GM21723 (cell line): ENCODE measurements around the gene SAMD15.
"Not testable (repeated sequence)": the region's sequence is repeated elsewhere in the genome, so short reads cannot be mapped to it uniquely, and the experiment has no call there.

Experiments
- ATAC-seq: cut with Tn5 transposase; IDR thresholded peaks from one replicate; pipeline ENCODE4 v1.9.1; 2021; ENCODE audit warnings: mild to moderate bottlenecking, moderate library complexity; ENCODE audit not compliant: unreplicated experiment

The SAMD15 gene

DNA sequence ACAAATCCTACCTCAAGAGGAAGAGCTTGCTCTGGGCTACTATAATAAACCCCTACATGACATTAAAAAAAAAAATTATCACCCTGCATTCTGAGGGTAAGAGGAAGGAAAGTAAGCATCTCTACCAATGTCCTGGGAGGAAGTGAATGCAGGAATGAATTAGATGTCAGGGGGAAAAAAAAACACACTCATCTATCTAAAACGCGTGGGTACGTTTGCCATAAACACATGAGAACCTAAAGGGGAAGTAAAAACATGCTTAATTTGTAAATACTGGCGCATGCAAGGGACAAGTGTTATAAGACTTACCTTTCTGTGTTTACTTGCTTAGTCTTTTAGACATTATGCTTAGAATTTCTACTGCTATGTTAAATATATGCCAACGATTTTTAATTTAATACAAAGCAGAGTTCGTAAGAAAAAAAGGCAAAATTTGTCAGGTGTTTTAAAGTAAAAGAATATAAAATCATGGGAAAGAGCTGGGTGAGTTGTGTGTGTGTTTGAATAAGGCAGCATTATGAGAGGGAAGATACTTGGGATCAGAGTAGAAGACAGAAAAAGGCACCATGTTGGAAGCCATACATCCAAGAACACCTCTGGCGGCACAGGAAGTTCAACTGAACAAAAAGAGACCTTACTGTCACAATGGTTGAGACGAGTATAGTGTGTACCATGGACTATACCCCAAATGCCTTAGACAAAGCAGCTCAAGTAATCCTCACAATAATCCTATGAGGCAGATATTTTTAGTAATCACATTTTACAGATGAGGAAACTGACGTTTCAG is 1.8 kb upstream of the SAMD15 start:
- ATAC-seq = no peak

DNA sequence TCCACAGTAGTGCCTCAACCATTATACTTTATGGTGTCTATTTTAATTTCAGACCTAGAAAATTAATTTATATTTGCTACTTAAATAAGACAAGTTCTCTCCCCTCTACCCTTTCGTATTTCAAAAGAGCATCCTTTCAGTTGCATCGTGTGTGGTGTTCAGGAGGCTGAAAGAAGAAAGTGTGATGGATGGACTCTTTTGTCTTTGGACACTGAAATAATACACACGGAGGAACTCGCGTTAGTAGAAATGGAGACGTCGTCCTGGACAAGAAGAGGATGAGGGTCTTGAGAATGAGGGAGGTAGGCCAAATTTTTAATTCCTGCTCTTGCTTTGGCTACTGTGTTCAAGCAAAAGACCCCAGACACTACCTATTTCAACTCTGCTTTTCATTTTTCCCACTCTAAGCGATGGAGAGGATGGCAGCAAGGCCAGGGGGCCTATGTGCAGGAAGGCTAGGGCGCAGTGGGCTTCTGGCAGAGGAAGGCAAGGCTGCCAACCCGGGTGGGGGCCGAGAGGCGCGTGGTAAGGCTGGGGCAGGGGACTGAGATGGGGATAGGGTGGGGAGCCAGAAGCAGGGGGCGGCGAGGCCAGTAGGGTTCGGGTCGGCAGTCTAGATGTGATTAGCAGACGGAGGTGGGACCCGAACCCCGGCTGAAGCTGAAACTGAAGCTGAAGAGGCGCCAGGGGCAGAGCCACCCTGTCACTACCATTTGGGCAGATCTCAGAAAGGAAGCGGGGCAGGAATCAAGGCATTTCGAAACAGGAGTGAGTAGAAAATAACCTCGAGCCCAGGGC is 1.0 kb upstream of the SAMD15 start:
- peak; percentile 10 for ATAC-seq

DNA sequence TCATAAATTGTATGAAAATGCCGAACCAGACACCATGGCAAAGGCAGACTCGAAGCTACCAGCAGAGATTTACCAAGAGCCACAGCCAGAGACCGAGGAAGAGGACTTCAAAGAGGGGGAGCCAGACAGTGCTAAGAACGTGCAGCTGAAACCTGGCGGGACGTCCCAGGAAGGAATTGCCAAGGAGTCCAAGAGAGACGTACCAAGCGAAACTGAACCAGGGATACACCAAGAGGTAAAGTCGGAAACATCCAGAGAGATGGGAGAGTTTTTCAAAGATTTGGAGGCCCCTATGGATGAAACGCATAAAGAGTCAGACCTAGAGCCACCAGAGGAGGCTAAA is 294 bp downstream of the SAMD15 start:
- ATAC-seq = no peak

DNA sequence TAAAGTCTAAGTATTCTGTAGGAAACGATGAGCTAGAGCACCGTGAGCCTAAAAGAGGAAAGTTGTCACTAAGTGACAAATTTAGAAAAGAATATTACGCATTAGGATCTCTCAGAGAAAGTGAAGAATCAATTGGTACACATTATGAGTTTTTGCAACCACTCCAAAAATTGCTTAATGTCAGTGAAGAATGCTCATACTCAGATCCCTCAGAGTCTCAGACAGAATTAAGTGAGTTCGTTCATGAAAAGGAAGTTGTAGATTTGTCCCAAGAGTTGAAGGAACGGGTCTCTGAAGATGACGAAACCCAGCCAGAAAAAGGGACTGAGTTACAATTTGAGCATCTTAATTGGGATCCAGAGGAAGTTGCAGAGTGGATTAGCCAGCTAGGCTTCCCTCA is 1.5 kb downstream of the SAMD15 start:
- no peak for ATAC-seq

DNA sequence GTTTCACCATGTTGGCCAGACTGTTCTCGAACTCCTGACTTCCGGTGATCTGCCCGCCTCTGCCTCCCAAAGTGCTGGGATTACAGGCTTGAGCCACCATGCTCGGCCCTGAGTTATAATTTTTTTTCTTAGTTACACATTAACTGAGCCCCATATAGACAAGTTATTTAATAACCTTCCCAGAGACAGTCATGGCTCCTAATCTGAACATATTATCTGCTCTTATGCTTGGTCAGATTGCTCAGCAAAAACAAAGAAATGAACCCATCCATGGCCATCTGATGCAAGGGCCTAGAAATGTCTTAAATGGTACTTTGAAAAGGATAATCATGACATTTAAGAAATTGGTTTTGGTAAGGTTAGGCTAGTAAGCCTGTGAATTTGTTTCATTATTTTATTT is 13.0 kb downstream of the SAMD15 start:
- no peak for ATAC-seq

DNA sequence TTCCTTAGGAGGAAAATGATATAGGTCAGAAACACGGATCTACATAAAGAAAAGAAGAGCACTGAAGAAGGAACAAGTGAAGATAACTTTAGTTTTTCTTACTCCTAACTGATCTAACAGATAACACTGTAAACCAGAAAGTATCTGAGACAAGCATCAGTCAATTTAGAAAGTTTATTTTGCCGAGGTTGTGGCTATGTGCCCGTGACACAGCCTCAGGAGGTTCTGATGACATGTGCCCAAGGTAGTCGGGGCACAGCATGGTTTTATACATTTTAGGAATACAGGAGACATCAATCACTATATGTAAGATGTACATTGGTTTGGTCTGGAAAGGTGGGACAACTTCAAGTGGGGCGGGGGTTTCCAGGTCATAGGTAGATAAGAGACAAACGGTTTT is 23.0 kb downstream of the SAMD15 start:
- no peak for ATAC-seq

DNA sequence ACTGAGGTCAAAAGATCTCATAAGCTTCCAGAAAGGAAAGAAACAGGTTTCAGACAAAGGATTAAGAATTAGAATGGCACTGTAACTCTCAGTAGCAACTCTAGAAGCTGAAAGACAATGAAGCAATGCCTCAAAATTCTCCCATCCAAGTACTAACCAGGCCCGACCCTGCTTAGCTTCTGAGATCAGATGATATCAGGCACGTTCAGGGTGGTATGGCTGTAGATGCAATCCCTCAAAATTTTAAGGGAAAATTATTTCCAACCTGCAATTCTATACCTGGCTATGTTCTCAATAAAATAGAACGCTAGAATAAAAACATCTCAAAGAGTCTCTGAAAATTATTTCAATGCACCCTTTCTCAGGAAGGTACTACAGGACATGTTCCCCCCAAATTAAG is 26.6 kb downstream of the SAMD15 start:
- ATAC-seq = no peak

DNA sequence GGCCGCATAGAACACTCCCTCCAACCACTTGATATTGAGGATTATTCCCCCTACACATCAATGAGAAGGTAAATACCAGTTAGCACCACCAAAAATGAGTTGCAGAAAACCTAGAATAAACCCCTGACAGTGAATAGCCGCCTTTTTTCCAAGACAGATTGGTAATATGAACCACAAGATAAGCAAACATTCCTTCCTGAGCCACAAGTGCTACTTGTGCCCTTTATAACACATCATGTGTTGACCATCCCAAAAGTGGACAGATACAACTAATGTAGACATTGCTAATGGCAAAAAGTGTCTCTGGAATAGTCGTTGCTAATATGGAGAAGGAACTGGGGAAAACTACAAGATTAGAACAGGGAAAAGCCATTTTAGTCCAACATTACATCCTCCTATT is 28.9 kb downstream of the SAMD15 start:
- ATAC-seq = no peak

DNA sequence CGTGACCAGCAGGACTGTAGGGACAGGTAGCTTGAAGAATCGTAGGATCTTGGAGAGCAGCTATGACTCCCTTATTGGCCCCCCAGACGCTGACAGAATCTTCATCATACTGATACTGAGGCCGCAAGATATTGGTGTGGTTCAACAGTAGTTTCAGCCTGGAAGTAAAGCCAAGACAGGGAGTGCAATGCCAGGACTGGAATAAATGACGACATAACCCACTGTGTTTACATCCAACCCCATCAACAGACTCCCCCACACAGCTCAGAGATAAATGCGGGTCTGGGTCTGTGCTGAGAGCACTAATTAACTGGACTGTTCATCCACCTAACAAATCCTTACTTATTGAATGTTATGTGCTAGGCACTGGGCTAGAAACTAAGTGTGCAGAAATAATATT is 29.5 kb downstream of the SAMD15 start:
- ATAC-seq = no peak

DNA sequence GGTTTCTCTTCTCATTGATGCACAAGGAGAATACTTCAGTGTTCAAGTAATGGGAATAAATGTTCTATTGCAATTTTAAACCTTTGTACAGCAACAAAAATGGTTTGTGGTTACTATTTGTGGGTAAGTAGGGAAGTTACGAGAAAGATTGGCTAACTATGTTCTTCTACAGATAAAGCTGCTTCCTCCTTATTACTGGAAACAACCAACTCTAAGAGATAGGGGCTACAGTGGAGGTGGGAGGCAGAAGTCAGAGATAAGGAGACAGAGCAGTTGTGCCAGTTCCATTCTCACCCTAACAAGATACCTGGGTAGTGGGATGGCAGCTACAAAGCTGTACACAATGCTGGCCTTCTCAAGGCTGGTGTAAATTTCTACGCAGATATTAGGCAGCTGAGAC is 30.0 kb downstream of the SAMD15 start:
- ATAC-seq = no peak

DNA sequence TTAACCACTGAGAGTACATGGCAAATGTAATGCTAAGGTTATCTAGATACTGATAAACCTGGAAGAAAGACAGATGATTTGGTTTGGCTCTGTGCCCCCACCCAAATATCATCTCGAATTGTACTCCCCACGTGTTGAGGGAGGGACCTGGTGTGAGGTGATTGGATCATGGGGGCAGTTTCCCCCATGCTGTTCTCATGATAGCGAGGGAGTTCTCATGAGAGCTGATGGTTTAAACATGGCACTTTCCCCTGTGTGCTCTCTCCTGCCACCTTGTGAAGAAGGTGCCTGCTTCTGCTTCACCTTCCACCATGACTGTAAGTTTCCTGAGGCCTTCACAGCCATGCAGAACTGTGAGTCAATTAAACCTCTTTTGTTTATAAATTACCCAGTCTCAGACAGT is 32.0 kb downstream of the SAMD15 start:
- ATAC-seq = no peak

DNA sequence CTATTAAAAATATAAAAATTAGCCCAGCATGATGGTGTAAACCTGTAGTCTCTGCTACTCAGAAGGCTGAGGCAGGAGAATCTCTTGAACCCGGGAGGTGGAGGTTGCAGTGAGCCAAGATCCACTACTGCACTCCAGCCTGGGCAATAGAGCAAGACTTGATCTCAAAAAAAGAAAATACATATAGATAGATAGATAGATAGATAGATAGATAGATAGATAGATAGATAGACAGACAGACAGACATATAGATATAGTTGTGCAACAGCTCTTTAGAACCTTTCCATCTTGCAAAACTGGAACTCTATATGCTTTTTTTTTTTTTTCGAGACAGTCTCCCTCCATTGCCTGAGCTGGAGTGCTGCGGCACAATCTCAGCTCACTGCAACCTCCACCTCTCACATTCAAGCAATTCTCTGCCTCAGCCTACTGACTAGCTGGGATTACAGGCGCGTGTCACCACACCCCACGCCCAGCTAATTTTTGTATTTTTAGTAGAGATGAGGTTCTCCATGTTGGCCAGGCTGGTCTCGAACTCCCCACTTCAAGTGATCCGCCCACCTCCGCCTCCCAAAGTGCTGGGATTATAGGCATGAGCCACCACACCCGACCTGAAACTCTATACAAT is 38.3 kb downstream of the SAMD15 start:
- not testable (repeated sequence) for ATAC-seq

DNA sequence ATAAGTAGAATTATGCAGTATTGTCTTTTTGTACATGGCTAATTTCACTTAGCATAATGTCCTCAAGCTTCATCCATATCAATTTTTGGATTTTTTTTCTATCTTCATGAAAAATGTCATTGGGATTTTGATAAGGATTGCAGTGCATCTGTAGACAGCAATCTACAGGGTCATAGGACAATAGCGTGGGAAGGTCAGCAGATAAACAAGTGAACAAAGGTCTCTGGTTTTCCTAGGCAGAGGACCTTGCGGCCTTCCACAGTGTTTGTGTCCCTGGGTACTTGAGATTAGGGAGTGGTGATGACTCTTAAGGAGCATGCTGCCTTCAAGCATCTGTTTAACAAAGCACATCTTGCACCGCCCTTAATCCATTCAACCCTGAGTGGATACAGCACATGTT is 38.9 kb downstream of the SAMD15 start:
- not testable (repeated sequence) for ATAC-seq

DNA sequence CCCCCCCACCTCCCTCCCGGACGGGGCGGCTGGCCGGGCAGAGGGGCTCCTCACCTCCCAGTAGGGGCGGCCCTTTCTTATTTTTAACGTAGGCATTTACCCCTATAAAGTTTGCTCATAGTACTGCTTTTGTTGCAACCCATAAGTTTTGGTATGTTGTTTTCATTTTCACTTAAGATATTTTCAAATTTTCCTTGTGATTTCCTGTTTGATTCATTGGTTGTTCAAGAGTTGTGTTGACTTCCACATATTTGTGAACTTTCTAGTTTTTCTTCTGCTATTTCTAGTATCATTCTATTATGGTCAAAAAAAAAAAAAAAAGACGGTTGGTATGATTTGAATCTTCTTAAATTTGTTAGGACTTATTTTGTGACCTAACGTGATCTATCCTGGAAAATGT is 39.7 kb downstream of the SAMD15 start:
- no peak for ATAC-seq

DNA sequence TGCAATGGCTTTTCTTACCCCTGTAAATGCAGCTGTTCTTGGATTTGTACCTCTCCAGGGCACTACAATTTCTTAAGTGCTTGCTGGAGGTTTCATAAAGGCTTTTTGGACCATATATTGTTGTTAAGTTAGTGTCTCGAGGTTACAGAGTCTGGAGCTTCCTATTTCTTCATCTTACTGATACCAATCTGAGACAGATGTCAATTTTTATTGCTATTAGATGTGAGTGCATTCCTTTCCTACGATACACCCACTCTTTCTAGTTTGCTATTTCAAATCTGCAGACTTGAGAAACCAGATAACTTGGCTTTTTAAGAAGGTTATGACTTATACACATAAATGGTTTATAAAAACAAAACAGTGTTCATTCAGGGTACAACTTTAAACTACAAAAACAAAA is 44.0 kb downstream of the SAMD15 start:
- no peak for ATAC-seq

DNA sequence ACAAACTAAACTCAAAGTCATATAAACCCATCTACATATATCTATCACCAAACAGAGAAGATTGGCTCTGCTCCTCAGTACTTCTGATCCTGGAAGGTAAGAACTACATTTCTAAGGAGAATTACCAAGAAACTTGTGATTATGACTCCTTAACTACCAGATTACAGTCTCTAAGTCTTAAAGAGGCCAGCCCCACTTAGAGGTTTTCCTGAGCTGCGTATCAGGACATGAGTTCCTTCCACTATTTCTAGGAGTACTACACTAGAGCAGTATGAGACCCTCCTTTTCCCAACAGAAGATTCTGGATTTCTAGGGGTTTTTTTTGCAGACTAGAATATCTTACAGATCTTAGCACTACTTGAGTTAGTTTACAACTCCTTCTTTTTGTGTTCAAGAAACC is 46.2 kb downstream of the SAMD15 start, which contains the start of gene NOXRED1:
NOXRED1 (minus strand) TSS at position 101 of the 400 bp plus-strand sequence. CDS start 634 bp downstream, outside the sequence.
- ATAC-seq = no peak

DNA sequence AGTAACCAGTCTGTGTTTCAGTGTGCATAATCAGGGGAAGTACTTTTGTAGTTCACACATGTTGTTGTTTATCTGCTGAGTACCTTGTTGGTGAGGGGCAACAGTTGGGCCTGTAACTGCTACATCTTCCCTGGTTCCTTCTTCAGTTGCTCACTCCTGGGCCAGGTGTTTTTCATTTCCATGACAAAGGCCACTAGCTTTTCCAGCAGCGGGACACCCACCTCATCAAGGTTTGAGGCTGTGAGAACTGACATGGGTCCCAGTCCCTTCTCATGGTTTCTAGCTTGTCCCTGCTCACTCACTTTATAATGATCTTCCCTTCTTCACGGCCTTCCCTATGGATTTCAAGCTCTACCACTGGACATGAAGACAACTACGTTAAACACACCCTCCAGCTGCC is 47.7 kb downstream of the SAMD15 start:
- no peak for ATAC-seq

DNA sequence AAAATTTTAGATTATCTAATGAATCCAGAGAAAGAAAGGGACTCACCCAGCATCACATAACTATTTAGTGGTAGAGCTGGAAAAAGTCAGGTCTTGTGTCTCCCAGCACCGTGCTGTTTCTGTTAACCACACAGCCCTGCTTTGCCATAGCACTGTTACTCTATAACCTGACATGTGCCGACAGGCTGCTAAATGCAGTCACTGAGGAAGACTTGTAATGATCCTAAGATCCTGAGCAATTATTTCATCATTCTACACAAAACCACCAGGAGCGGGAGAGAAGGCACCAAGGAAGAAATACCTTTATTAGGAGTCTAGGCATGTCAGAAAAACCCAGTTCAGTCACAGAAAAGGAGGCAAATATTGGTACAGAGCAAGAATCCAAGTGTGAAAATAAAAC is 49.2 kb downstream of the SAMD15 start:
- no peak for ATAC-seq

DNA sequence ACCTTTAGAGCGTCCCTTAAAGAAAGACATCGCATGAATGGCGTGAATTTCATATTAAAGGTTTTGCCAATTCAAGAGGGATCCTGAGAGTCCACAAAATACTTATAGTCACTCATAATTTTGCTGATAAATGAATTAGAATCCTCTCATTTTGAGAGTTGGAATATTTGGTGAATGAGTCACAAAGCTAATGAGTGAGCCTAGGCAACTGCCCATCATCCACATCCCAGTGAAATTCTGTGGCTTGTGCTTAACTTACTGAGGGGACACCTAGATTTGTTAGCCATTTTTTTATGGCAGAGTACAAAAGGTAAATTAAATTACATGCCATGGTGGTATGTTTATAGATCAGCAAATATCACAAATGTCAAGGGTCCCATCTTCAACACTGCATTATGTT is 58.9 kb downstream of the SAMD15 start:
- ATAC-seq = no peak

DNA sequence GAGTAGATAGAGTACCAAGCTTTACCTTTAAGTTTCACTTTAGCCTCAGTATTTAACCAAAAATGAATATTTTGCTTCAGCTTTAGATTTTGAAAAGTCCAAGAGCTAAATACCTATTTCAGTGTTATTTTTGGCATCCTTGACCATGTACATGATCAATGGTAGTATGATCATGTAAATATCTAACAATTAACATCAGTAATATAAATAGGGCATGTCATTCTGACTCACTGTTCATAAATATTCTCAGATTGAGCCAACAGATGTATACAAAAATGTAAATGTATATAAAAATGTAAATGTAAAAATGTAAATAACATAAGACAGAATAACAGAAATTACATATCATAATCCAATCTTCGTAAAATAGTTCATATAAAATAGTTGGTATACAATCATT is 61.4 kb downstream of the SAMD15 start:
- no peak for ATAC-seq

DNA sequence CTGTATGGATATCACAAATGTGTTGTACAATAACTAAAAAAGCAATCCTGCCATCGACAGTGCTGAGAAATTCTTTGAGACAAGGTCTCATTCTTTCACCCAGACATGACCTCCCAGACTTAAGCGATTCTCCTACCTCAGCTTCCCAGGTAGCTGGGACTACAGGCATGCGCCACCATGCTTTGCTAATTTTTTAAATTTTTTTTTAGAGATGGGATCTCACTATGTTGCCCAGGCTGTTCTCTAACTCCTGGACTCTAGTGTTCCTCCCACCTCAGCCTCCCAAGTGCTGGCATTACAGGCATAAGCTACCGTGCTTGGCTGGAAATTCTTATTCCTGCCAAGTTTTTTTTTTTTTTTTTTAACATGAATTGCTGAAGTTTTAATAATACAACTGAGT is 62.7 kb downstream of the SAMD15 start:
- ATAC-seq = no peak
